ENCODE results near the gene NAIP. TPM values are rescaled to one million over a fixed set of nuclear protein-coding genes. Genes with fewer than 3 reads are reported as not detected.
"Not testable (repeated sequence)": the region's sequence is repeated elsewhere in the genome, so short reads cannot be mapped to it uniquely, and the experiment has no call there.

NAIP gene
- polyA plus RNA-seq, 1 donor (not counting 4 experiments of a cell fraction or from before 2014, with no cell fraction given), result 1.7 TPM

GRCh38 chr5:71044808-71045207 is 19.7 kb upstream of the NAIP start:
- H3K9ac ChIP-seq (ENCODE audit: control insufficient read depth, extremely low read depth, insufficient read depth, low read length); H3K4me1 ChIP-seq (ENCODE audit: control insufficient read depth, extremely low read depth, insufficient read depth, low read length); H4K20me1 ChIP-seq (ENCODE audit: control insufficient read depth, extremely low read depth, insufficient read depth, low read length); dilution Hi-C loops (cut with MboI; ENCODE audit: extremely low pct_ligation_motif_present, low sequenced_read_pairs); H3K4me3 ChIP-seq (ENCODE audit: control insufficient read depth in 2 of 3, extremely low read depth in 1 of 3, insufficient read depth in 2 of 3, low read depth in 1 of 3, low read length in 3 of 3); H2AFZ ChIP-seq (ENCODE audit: control insufficient read depth, low read length); H3K9me1 ChIP-seq (ENCODE audit: control insufficient read depth, extremely low read depth, insufficient read depth, low read length); H3K27me3 ChIP-seq (ENCODE audit: control insufficient read depth, extremely low read depth, insufficient read depth, low read length); H3K36me3 ChIP-seq (ENCODE audit: control insufficient read depth in 2 of 2, extremely low read depth in 1 of 2, insufficient read depth in 2 of 2, low read length in 2 of 2); FAIRE-seq; H3K79me2 ChIP-seq (ENCODE audit: control insufficient read depth, insufficient read depth, low read length); H3K4me2 ChIP-seq (ENCODE audit: control insufficient read depth, extremely low read depth, insufficient read depth, low read depth, low read length); DNase-seq (ENCODE audit: low read depth, low spot score); H3K9me3 ChIP-seq (ENCODE audit: control insufficient read depth, low read depth, low read length); H3K27ac ChIP-seq (ENCODE audit: control insufficient read depth, insufficient read depth, low read length): not testable (repeated sequence)

GRCh38 chr5:71044128-71044527 is 19.0 kb upstream of the NAIP start:
- DNase-seq (ENCODE audit: low read depth, low spot score); H2AFZ ChIP-seq (ENCODE audit: control insufficient read depth, low read length); H4K20me1 ChIP-seq (ENCODE audit: control insufficient read depth, extremely low read depth, insufficient read depth, low read length); FAIRE-seq; H3K27ac ChIP-seq (ENCODE audit: control insufficient read depth, insufficient read depth, low read length); dilution Hi-C loops (cut with MboI; ENCODE audit: extremely low pct_ligation_motif_present, low sequenced_read_pairs); H3K9me1 ChIP-seq (ENCODE audit: control insufficient read depth, extremely low read depth, insufficient read depth, low read length); H3K79me2 ChIP-seq (ENCODE audit: control insufficient read depth, insufficient read depth, low read length); H3K9ac ChIP-seq (ENCODE audit: control insufficient read depth, extremely low read depth, insufficient read depth, low read length); H3K27me3 ChIP-seq (ENCODE audit: control insufficient read depth, extremely low read depth, insufficient read depth, low read length); H3K4me1 ChIP-seq (ENCODE audit: control insufficient read depth, extremely low read depth, insufficient read depth, low read length); H3K36me3 ChIP-seq (ENCODE audit: control insufficient read depth in 2 of 2, extremely low read depth in 1 of 2, insufficient read depth in 2 of 2, low read length in 2 of 2); H3K4me2 ChIP-seq (ENCODE audit: control insufficient read depth, extremely low read depth, insufficient read depth, low read depth, low read length); H3K4me3 ChIP-seq (ENCODE audit: control insufficient read depth in 2 of 3, extremely low read depth in 1 of 3, insufficient read depth in 2 of 3, low read depth in 1 of 3, low read length in 3 of 3); H3K9me3 ChIP-seq (ENCODE audit: control insufficient read depth, low read depth, low read length): not testable (repeated sequence)

GRCh38 chr5:71031046-71031776 is 6.1 kb upstream of the NAIP start:
- H3K27me3 ChIP-seq (ENCODE audit: control insufficient read depth, extremely low read depth, insufficient read depth, low read length); H3K9me3 ChIP-seq (ENCODE audit: control insufficient read depth, low read depth, low read length); H3K9ac ChIP-seq (ENCODE audit: control insufficient read depth, extremely low read depth, insufficient read depth, low read length); H3K9me1 ChIP-seq (ENCODE audit: control insufficient read depth, extremely low read depth, insufficient read depth, low read length); DNase-seq (ENCODE audit: low read depth, low spot score); H4K20me1 ChIP-seq (ENCODE audit: control insufficient read depth, extremely low read depth, insufficient read depth, low read length); H2AFZ ChIP-seq (ENCODE audit: control insufficient read depth, low read length); H3K4me3 ChIP-seq (ENCODE audit: control insufficient read depth in 2 of 3, extremely low read depth in 1 of 3, insufficient read depth in 2 of 3, low read depth in 1 of 3, low read length in 3 of 3); H3K36me3 ChIP-seq (ENCODE audit: control insufficient read depth in 2 of 2, extremely low read depth in 1 of 2, insufficient read depth in 2 of 2, low read length in 2 of 2); H3K79me2 ChIP-seq (ENCODE audit: control insufficient read depth, insufficient read depth, low read length); H3K4me2 ChIP-seq (ENCODE audit: control insufficient read depth, extremely low read depth, insufficient read depth, low read depth, low read length); dilution Hi-C loops (cut with MboI; ENCODE audit: extremely low pct_ligation_motif_present, low sequenced_read_pairs); FAIRE-seq; H3K27ac ChIP-seq (ENCODE audit: control insufficient read depth, insufficient read depth, low read length); H3K4me1 ChIP-seq (ENCODE audit: control insufficient read depth, extremely low read depth, insufficient read depth, low read length): not testable (repeated sequence)

GRCh38 chr5:71020643-71021042 is 4.5 kb downstream of the NAIP start:
- H3K9ac ChIP-seq (ENCODE audit: control insufficient read depth, extremely low read depth, insufficient read depth, low read length); H3K4me1 ChIP-seq (ENCODE audit: control insufficient read depth, extremely low read depth, insufficient read depth, low read length); H3K9me3 ChIP-seq (ENCODE audit: control insufficient read depth, low read depth, low read length); H3K4me3 ChIP-seq (ENCODE audit: control insufficient read depth in 2 of 3, extremely low read depth in 1 of 3, insufficient read depth in 2 of 3, low read depth in 1 of 3, low read length in 3 of 3); H3K36me3 ChIP-seq (ENCODE audit: control insufficient read depth in 2 of 2, extremely low read depth in 1 of 2, insufficient read depth in 2 of 2, low read length in 2 of 2); H3K79me2 ChIP-seq (ENCODE audit: control insufficient read depth, insufficient read depth, low read length); H3K27ac ChIP-seq (ENCODE audit: control insufficient read depth, insufficient read depth, low read length); dilution Hi-C loops (cut with MboI; ENCODE audit: extremely low pct_ligation_motif_present, low sequenced_read_pairs); H3K9me1 ChIP-seq (ENCODE audit: control insufficient read depth, extremely low read depth, insufficient read depth, low read length); FAIRE-seq; H3K27me3 ChIP-seq (ENCODE audit: control insufficient read depth, extremely low read depth, insufficient read depth, low read length); H2AFZ ChIP-seq (ENCODE audit: control insufficient read depth, low read length); H3K4me2 ChIP-seq (ENCODE audit: control insufficient read depth, extremely low read depth, insufficient read depth, low read depth, low read length); H4K20me1 ChIP-seq (ENCODE audit: control insufficient read depth, extremely low read depth, insufficient read depth, low read length); DNase-seq (ENCODE audit: low read depth, low spot score): not testable (repeated sequence)

GRCh38 chr5:71018376-71019005 is 6.6 kb downstream of the NAIP start:
- H3K9ac ChIP-seq (ENCODE audit: control insufficient read depth, extremely low read depth, insufficient read depth, low read length); H3K27ac ChIP-seq (ENCODE audit: control insufficient read depth, insufficient read depth, low read length); H2AFZ ChIP-seq (ENCODE audit: control insufficient read depth, low read length); H3K36me3 ChIP-seq (ENCODE audit: control insufficient read depth in 2 of 2, extremely low read depth in 1 of 2, insufficient read depth in 2 of 2, low read length in 2 of 2); H3K4me2 ChIP-seq (ENCODE audit: control insufficient read depth, extremely low read depth, insufficient read depth, low read depth, low read length); DNase-seq (ENCODE audit: low read depth, low spot score); H3K27me3 ChIP-seq (ENCODE audit: control insufficient read depth, extremely low read depth, insufficient read depth, low read length); H4K20me1 ChIP-seq (ENCODE audit: control insufficient read depth, extremely low read depth, insufficient read depth, low read length); H3K4me1 ChIP-seq (ENCODE audit: control insufficient read depth, extremely low read depth, insufficient read depth, low read length); FAIRE-seq; H3K79me2 ChIP-seq (ENCODE audit: control insufficient read depth, insufficient read depth, low read length); H3K9me3 ChIP-seq (ENCODE audit: control insufficient read depth, low read depth, low read length); H3K9me1 ChIP-seq (ENCODE audit: control insufficient read depth, extremely low read depth, insufficient read depth, low read length); dilution Hi-C loops (cut with MboI; ENCODE audit: extremely low pct_ligation_motif_present, low sequenced_read_pairs); H3K4me3 ChIP-seq (ENCODE audit: control insufficient read depth in 2 of 3, extremely low read depth in 1 of 3, insufficient read depth in 2 of 3, low read depth in 1 of 3, low read length in 3 of 3): not testable (repeated sequence)

Measured in keratinocyte (primary cell).